ENCODE results near the gene CNN3.

DNA sequence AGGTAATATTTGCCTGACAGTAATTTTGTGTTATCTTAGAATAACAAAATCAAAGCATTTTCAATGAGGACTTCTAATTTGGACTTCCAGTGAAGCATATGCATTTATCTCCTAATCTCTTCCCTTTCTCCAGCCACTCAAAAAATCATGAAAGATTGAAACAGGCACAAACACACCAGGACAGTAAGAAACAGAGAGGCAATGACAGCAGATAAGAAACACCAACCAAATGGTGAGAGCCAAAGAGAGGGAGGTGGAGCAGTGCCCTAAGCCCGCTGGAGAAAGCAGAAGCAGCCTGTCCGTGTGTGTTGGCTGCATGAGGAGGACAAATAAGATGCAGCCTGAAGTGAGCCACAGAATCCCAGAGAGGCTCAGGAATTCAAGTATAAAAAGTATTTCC, 67.7 kb downstream of the CNN3 start:
- TF ChIP-seq, protein P1, sequence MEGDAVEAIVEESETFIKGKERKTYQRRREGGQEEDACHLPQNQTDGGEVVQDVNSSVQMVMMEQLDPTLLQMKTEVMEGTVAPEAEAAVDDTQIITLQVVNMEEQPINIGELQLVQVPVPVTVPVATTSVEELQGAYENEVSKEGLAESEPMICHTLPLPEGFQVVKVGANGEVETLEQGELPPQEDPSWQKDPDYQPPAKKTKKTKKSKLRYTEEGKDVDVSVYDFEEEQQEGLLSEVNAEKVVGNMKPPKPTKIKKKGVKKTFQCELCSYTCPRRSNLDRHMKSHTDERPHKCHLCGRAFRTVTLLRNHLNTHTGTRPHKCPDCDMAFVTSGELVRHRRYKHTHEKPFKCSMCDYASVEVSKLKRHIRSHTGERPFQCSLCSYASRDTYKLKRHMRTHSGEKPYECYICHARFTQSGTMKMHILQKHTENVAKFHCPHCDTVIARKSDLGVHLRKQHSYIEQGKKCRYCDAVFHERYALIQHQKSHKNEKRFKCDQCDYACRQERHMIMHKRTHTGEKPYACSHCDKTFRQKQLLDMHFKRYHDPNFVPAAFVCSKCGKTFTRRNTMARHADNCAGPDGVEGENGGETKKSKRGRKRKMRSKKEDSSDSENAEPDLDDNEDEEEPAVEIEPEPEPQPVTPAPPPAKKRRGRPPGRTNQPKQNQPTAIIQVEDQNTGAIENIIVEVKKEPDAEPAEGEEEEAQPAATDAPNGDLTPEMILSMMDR (IDR thresholded peaks at IDR 0.05) = no peak
- TF ChIP-seq POLR2A (IDR thresholded peaks at IDR 0.05) = no peak

Data from tibial nerve (tissue), 3 donors.